Uterus (tissue), 4 donors: Measurements from ENCODE around the gene TMEM88. TPM values are rescaled to one million over a fixed set of nuclear protein-coding genes. Genes with fewer than 3 reads are reported as not detected.

ENCODE experiments used
- DNase-seq, 2 donors: peaks; one replicate each; pipeline ENCODE4 v3.0.0-alpha.2; 2019 to 2020
- H3K27ac ChIP-seq, 2 donors: fragments of 200-600 bp; sonication (generic); 1 replicate in 1 of 2; 2 replicates in 1 of 2; pipeline ENCODE4 v1.5.1; 2016 to 2018
- H3K27me3 ChIP-seq, 2 donors: fragments of 200-600 bp; sonication (generic); one replicate each; pipeline ENCODE4 v1.5.1; 2018 to 2019; ENCODE audit warnings: control low read depth in 1 of 2
- H3K36me3 ChIP-seq, 2 donors: fragments of 200-600 bp; sonication (generic); one replicate each; pipeline ENCODE4 v1.5.1; 2019; ENCODE audit warnings: control low read depth in 1 of 2
- H3K4me1 ChIP-seq, 2 donors: fragments of 200-600 bp; sonication (generic); one replicate each; pipeline ENCODE4 v1.5.1; 2018 to 2019; ENCODE audit warnings: control low read depth in 1 of 2
- H3K4me3 ChIP-seq, 2 donors: fragments of 200-600 bp; sonication (generic); 1 replicate in 1 of 2; 2 replicates in 1 of 2; pipeline ENCODE4 v1.5.1; 2018 to 2019; ENCODE audit warnings: mild to moderate bottlenecking in 1 of 2
- H3K9me3 ChIP-seq, 2 donors: fragments of 200-600 bp; sonication (generic); one replicate each; pipeline ENCODE4 v1.5.1; 2019; ENCODE audit warnings: control low read depth in 1 of 2
- CTCF ChIP-seq, 4 experiments: fragments of 200-600 bp in 2 of 4; fragments of 450-650 bp in 2 of 4; sonication (generic) in 2 of 4; IDR thresholded peaks; one replicate each; pipeline ENCODE4 v1.5.1; 2016 to 2019; ENCODE audit warnings: antibody characterized with exemption in 4 of 4, mild to moderate bottlenecking in 2 of 4, moderate library complexity in 1 of 4
- POLR2A ChIP-seq, 2 donors: fragments of 450-650 bp; IDR thresholded peaks; one replicate each; pipeline ENCODE4 v1.6.1; 2016; ENCODE audit warnings: antibody characterized with exemption in 2 of 2, mild to moderate bottlenecking in 1 of 2, moderate library complexity in 1 of 2
- intact Hi-C: fragments of 100-400 bp; cut with DNase I; formaldehyde crosslinking; loops from one replicate; pipeline ENCODE4 v1.15.1; 2023; ENCODE audit warnings: low total_unique reads
- total RNA-seq, 4 donors: library from RNA; depleted of rRNA in 3 of 4; stranded (reverse); fragments of >200 nt in 3 of 4; gene quantifications; one replicate each; pipeline versions ENCODE4 v1.1.0 to v1.2.4, GENCODE V29; 2014 to 2023
- donor health status: DM: yes; HTN: yes; CAD: no.

The TMEM88 gene
- total RNA-seq, 4 donors from 2014 or later = 7.3 to 68.1 (median 28.1) TPM

GRCh38 chr17:7848131-7848579 is 6.7 kb upstream of the TMEM88 start:
- no peaks in the 10 kb centered on the region for H3K9me3 ChIP-seq
- intact Hi-C loops = no loop called here
- no peaks in the 10 kb centered on the region for H3K27me3 ChIP-seq
- no peak for TF ChIP-seq CTCF (IDR thresholded peaks at IDR 0.05)
- no peak for TF ChIP-seq POLR2A (IDR thresholded peaks at IDR 0.05)
- H3K4me3 ChIP-seq = no peak overlapping the region
- DNase-seq = no peak
- H3K4me1 ChIP-seq = peaks cover 4 to 7% of the 10 kb centered on the region in 2 donors
- H3K27ac ChIP-seq = no peak overlapping the region
- H3K36me3 ChIP-seq = no peaks in the 10 kb centered on the region

GRCh38 chr17:7848739-7849129 is 6.1 kb upstream of the TMEM88 start:
- DNase-seq = no peak
- H3K27me3 ChIP-seq = no peaks in the 10 kb centered on the region
- TF ChIP-seq CTCF (IDR thresholded peaks at IDR 0.05) (no peak), POLR2A (IDR thresholded peaks at IDR 0.05) (no peak)
- H3K4me3 ChIP-seq = no peak overlapping the region
- no peaks in the 10 kb centered on the region for H3K36me3 ChIP-seq
- no peaks in the 10 kb centered on the region for H3K9me3 ChIP-seq
- peaks cover 4 to 7% of the 10 kb centered on the region in 2 donors for H3K4me1 ChIP-seq
- no peak overlapping the region for H3K27ac ChIP-seq
- intact Hi-C loops = no loop called here

- peak; percentile 20 to 21 for DNase-seq
- Histone ChIP-seq H3K36me3 (no peaks in the 10 kb centered on the region), H3K9me3 (no peaks in the 10 kb centered on the region), H3K4me3 (no peak overlapping the region), H3K27ac (no peak overlapping the region), H3K4me1 (peaks cover 4 to 7% of the 10 kb centered on the region in 2 donors), H3K27me3 (no peaks in the 10 kb centered on the region)
- intact Hi-C loops = no loop called here
- TF ChIP-seq POLR2A (IDR thresholded peaks at IDR 0.05) (no peak), CTCF (IDR thresholded peaks at IDR 0.05) (no peak)
Observed at GRCh38 chr17:7849130-7849750, 5.6 kb upstream of the TMEM88 start.

GRCh38 chr17:7849751-7850504 is 4.9 kb upstream of the TMEM88 start:
- H3K27ac ChIP-seq = no peak overlapping the region
- H3K9me3 ChIP-seq = no peaks in the 10 kb centered on the region
- no peaks in the 10 kb centered on the region for H3K27me3 ChIP-seq
- peaks cover 4 to 7% of the 10 kb centered on the region in 2 donors for H3K4me1 ChIP-seq
- intact Hi-C loops = no loop called here
- TF ChIP-seq POLR2A (IDR thresholded peaks at IDR 0.05) (no peak), CTCF (IDR thresholded peaks at IDR 0.05) (no peak)
- no peak overlapping the region for H3K4me3 ChIP-seq
- no peaks in the 10 kb centered on the region for H3K36me3 ChIP-seq
- DNase-seq = peak in 1 of 2 donors; percentile 15
